MM.1S (cell line): ENCODE data around the gene RAB37.

ENCODE experiments used
- EZH2phosphoT487 ChIP-seq: fragments of 300-600 bp; sonication (generic); IDR thresholded peaks from 2 replicates; pipeline ENCODE4 v1.6.1; 2018; ENCODE audit warnings: antibody characterized with exemption, low read length
- TF ChIP-seq, protein P1 (sequence below): fragments of 300-600 bp; sonication (generic); IDR thresholded peaks from 2 replicates; pipeline ENCODE4 v1.5.1; 2016; ENCODE audit warnings: antibody characterized with exemption, low read length, mixed read lengths

DNA sequence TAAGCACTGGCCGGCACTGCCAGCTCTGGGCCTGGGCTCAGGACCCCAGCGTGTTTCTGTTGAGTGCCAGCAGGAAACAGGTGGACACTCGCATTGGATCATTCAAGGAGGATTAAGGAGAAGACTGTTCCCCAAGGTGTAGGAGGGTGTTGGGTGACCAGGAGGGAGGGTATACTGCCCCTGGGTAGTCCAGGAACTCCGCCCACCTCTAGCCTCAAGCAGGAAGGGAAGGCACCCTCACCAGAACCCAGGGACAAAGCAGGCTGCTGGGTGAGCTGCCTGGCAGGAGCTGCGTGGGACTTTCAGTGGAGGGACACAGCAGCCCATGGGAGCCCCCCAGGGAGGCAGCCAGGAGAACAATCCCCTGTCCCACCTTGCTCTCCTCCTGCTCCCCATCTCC lies 7.7 kb upstream of the RAB37 start:
- TF ChIP-seq, protein P1, sequence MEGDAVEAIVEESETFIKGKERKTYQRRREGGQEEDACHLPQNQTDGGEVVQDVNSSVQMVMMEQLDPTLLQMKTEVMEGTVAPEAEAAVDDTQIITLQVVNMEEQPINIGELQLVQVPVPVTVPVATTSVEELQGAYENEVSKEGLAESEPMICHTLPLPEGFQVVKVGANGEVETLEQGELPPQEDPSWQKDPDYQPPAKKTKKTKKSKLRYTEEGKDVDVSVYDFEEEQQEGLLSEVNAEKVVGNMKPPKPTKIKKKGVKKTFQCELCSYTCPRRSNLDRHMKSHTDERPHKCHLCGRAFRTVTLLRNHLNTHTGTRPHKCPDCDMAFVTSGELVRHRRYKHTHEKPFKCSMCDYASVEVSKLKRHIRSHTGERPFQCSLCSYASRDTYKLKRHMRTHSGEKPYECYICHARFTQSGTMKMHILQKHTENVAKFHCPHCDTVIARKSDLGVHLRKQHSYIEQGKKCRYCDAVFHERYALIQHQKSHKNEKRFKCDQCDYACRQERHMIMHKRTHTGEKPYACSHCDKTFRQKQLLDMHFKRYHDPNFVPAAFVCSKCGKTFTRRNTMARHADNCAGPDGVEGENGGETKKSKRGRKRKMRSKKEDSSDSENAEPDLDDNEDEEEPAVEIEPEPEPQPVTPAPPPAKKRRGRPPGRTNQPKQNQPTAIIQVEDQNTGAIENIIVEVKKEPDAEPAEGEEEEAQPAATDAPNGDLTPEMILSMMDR, result no peak
- no peak for TF ChIP-seq EZH2phosphoT487
